GM12892 (cell line): ENCODE measurements around the gene RIC8B.

Experiments
- POLR2AphosphoS5 ChIP-seq: IDR thresholded peaks from 2 replicates; pipeline ENCODE4 v1.6.1; 2011; ENCODE audit warnings: low read depth, low read length, control low read depth
- TAF1 ChIP-seq: IDR thresholded peaks from 2 replicates; pipeline ENCODE4 v1.6.1; 2011; ENCODE audit warnings: low read depth, mild to moderate bottlenecking, control low read depth, low read length, borderline replicate concordance

DNA sequence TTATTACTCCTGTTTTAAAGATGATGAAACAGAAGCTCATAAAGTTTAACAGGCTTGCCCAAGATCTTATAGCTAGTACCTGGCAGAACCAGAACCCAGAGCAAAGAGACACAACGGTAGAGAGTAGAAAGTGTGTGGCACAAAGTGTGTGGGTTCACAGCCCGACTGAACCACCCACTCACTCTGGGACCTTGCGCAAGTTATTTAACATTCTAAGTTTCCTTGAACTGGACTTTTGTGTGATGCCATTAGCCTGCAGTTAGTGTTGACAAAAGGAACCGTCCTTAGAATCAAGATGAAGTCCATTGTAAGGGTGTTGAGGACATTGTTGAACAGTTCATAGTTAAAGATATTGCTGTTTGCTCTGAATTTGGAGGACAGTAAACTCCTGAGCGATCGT lies 29.9 kb upstream of the RIC8B start:
- TF ChIP-seq TAF1 = no peak
- no peak for TF ChIP-seq POLR2AphosphoS5
